GM21367 (cell line): ENCODE results near the gene NT5DC3.

Experiments used
- ATAC-seq: cut with Tn5 transposase; IDR thresholded peaks from one replicate; pipeline ENCODE4 v1.9.1; 2021; ENCODE audit not compliant: unreplicated experiment

The NT5DC3 gene

DNA sequence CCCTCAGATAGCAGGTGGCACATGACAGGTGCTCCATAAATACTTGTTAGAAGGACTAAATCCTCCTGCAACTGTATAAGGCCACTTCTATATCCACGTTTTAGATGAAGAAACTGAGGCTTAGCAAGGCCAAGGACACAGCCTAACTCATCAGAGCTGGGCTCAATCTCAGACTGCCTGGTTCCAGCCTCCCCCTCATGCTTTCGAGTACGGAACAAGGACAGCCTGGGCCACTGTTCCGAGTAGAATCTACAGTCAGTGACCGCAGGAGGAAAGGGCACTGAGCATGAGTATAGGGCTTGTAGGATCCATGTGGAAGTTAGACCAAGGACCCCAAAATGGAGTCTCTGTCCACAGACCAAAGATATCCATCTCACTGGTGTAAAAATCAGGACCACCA, 84.6 kb downstream of the NT5DC3 start:
- no peak for ATAC-seq

DNA sequence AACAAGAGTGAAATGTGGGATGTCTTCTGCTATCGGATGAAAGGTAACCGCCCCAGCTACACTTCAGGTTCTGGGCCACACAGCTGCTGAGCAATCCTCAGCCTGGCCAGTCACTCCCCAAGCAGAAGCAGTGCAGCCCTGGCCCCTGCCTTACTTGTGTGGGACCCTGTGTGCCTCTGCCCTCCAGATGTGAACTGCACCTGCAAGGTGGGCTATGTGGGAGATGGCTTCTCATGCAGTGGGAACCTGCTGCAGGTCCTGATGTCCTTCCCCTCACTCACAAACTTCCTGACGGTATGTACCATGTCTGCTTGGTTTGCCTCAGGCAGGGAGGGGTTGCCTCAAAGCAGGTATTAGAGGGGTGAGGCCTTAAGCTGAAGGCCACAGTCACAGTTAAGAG, 85.6 kb downstream of the NT5DC3 start:
- no peak for ATAC-seq

DNA sequence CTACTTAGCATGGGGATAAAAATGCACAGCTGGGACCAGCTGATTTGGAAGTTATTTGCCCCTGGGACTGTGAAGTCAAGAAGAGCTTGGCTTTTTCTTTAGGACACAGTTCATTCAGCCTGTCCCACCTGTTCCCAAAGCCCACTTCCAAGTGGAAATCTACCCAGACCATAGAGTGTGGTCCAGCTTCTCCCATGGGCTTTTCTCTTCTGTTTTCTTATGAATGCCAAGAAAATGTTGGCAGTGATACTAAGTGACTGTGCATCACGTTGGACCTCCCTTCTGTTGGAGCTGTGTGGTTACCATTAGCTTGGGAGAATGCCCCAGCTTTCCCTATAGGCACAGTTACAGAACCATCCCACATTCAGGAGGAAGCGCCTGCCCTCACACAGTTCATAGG, 89.4 kb downstream of the NT5DC3 start:
- ATAC-seq: no peak

DNA sequence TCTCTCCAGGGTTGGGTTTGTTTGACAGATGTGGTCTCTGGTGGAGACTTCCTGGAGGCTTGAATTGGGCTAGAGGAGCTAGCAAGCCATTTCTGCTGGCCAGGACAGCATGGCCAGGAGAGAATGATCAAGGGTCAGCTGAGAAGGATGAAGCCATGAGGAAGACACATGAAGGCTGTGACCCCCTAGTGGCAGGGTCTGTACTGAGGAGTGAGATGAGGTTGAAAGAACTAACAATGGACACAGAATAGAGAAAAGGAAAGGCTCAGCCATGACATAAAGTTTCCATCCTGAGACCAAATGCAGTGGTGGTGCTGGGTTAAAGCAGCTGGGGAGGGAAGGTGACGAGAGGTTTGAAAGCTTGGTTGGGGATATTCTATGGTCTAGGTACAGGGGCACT, 89.9 kb downstream of the NT5DC3 start:
- no peak for ATAC-seq

DNA sequence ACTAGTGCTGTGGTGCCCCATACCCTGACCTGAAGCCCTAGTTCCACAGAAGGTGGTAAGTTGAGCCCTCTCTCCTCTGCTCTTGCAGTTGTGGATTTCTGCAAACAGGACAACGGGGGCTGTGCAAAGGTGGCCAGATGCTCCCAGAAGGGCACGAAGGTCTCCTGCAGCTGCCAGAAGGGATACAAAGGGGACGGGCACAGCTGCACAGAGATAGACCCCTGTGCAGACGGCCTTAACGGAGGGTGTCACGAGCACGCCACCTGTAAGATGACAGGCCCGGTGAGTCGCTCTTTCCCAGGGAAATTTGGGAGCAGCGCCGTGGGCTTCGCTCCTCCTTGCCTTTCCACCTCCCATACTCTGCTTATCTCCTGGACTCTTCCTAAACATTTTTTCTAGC, 92.2 kb downstream of the NT5DC3 start:
- ATAC-seq: no peak

DNA sequence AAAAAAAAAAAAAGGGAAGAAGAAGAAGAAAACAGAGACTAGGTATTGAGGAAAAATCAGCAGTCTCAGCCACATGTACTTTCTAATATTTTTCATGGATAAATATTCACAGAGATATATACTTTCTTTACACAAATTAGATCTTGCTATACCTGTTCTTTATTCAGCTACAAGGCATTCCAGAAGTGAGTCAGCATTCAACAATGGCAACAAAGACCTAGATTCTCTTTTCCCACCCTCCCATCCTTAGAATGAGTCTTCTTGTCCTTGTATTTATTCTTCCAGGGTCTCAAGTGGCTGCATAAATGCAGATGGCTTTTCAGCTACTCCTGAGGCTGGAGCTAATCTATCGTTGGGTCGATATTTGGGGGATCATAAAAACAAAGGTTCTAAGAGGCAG, 93.0 kb downstream of the NT5DC3 start:
- ATAC-seq: no peak

DNA sequence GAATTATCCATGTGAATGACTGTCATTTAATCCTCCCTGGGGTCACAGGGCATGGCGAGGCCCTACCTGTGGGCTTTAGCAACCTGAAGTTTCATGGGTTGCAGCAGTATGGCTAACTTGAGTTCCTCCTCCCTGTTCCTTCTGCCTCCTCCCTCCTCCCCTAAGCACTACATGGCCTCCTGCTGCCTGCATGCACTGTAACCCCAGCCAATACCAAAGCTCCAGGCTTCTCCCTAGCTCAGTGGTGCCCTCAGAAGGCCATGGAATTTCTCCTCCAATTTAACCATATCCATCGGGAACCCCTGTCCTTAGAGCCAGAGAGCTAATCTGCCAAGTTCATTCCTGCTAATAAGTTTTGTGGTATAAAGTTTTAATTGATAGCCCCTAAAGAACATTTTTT, 95.1 kb downstream of the NT5DC3 start:
- ATAC-seq: no peak

DNA sequence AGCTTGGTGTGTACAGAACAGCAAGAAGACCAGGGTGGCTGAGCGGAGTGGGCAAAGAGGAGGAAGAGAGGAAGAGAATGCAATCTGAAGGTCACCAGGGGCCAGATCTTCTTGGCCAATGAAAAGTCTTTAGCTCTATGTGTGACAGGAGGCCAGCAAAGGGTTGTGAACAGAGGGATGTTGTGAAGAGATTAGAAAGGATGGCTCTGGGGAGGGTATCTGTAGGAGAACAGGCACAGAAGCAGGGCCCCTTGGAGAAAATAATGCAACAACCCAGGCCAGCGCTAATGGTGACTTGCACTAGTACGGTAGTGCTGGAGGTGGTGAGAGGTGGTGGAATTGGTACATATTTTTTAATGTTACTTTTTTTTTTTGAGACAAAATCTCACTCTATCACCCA, 97.2 kb downstream of the NT5DC3 start:
- no peak for ATAC-seq

DNA sequence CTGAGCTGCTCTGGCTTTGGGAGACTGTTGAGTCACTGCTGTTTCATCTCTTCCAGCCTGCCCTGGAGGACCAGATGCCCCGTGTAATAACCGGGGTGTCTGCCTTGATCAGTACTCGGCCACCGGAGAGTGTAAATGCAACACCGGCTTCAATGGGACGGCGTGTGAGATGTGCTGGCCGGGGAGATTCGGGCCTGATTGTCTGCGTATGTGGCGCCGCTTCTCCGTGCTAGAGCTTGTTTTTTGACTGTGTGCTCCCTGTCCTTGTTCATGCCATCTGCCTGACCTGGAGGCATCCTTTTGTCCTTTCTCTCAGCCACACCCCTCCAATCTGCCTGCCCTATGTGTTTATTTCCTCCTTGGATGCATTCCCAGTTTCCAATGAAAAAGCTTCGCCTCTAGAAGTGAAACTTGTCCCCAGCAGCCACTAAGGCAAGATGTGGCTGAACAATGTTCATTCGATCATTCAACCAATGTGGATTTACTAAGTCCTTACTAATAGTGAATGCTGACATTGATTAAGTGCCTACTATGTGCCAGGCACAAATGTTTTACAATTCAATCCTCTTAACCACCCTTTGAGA, 98.6 kb downstream of the NT5DC3 start:
- no peak for ATAC-seq

DNA sequence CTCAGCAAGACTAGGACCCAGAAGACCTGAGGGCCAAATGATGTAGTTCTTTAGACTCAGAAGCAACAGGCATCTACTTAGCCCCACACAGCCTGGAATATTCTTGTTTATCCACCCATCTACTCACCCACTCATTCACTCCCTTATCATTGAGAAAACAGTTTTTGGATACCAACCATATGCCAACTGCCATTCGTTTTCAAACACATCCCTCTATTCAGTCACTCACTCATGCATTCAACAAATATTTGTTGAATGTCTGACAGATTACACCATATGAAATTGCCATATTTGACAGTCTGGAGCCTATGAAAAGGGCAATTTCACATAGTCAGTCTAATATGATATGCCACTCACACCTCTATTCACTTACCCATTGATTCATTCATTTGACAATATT, 103.2 kb downstream of the NT5DC3 start:
- no peak for ATAC-seq

DNA sequence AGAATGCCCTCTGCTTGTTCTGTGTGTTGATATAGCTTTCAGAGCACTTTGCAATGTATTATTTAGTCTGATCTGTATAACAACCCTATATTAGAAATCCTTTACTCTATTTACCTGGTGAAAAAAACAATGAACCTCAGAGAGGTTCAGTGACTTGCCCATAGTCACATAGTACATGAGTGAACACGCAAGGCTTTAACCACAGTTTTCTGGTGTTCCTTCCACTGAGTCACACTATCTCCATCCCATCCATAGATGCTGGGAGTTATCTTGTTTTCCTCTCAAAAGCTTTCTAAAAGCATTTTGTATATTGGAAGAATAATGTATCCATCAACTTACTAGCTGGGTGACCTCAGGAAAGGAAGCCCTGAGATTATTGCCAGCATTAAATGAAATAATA, 104.5 kb downstream of the NT5DC3 start:
- ATAC-seq: no peak

DNA sequence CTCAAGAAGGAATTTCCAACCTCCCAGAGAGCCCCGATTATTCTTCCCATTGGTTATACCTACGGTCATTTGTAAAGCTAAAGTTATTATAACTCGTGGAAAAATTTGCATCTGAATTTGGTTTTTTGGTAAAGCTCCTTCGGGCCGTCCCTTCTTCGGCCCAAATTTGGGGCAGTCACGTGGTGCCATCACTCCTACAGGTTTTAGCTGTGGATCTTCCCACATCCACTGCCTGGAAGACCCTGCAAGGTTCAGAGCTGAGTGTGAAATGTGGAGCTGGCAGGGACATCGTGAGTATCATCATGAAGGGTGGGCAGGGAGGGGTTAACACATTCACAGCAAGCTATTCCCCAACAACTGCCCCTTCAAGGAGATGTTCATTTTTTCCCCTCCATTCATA, 105.7 kb downstream of the NT5DC3 start:
- no peak for ATAC-seq

DNA sequence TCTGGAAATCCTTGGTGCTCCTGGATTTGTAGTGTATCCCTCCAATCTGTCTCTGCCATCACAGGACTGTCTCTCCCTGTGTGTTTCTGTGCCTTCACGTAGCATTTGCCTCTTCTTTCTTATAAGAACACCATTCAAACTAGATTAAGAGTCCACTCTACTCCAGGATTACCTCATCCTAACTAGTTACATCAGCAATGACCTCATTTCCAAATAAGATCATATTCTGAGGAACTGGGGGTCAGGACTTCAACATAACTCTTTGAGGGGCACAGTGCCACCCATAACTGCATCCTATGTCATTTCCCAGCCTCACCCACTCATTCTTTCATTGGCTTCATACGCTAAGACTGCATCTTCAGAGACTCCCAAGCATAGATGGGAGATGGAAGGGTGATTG, 106.2 kb downstream of the NT5DC3 start:
- no peak for ATAC-seq

DNA sequence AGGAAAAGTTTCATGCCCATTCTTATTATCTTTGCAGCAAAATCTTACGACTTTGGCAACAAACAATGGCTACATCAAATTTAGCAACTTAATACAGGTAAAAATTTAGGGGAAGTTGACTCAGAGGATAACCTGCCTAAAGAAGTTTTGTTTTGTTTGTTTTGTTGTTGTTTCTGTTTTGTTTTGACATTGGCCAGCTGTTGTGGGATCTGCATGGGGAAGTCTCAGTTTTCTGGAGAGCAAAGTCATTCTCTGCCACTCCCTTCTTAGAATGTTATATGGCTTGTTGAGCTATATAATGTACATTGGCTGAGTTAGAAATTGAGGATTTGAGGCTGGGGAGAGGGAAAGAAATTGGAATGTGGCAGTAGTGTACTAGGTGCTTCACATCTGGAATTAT, 109.5 kb downstream of the NT5DC3 start:
- no peak for ATAC-seq

DNA sequence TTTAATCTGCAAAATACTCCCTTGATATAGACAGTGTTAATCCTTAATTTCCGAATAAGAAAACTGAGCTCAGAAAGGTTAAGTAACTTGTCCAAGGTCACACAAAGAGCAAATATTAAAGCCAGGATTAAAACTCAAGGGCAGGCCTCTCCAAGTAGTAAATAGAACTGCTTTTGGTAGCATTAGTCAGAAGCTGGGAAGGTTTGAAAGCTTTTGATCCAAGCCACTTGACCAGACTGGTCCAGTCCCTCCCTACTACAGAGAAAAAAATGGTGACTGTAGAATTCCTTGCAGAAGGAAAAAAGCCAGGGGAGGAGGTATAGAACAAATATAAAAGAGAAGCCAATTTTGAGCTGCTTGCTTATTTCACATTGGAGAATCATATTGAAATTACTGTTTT, 111.5 kb downstream of the NT5DC3 start:
- ATAC-seq: no peak

DNA sequence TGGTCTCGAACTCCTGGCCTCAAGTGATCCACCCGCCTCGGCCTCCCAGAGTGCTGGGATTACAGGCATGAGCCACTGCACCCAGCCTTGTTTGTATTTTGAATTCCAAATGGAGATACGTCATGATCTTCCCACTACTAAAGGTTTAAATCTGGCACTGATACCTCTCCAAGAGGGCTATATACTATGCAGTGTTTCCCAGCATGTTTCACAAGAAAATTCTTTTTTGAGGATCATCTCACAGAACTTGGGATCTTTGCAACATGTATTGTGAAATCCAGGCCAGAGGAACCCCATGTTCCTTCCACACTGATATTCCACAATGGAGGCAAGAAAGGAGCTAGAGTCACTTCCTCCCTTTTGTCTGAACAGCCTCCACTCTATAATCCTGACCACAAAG, 112.7 kb downstream of the NT5DC3 start:
- ATAC-seq: no peak

DNA sequence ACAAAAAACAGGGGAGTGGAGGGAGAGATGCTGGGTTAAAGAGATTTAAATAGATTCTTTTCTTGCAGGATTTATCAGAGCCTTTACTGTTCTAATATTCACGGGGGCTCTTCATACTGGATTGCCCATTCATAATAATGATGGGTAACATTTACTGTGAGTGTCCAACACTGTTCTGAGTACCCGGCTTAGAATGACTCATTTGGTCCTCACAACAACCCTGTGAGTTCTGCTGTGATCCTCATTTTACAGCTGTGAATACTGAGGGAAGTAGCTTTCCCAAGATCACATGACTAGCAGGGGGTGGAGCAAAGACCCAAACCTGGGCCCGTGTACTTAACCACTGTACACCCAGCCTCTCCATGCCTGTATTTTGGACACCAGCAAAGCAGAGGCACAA, 113.4 kb downstream of the NT5DC3 start:
- ATAC-seq: no peak

DNA sequence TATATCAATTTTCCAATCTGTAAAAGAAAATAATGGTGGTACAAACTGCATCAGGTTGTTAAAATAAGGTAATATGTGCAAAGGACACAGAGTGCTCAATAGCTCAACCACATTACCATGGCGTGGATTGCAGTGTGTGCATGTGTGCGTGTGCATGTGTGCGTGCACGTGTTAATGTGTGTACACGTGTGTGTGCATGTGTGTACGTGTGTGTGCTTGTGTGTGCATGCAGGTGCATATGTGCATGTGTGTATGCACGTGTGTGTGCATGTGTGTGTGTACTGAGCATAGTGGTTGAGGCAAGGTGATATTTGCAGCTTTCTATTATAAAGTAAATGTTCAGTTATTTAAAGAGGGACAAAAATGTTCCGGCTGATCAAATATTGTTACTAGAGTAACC, 115.6 kb downstream of the NT5DC3 start:
- ATAC-seq: no peak
